Effector CD4-positive, alpha-beta T cell (primary cell): ENCODE results near the gene ELAVL3.
"Not testable (repeated sequence)": the region's sequence is repeated elsewhere in the genome, so short reads cannot be mapped to it uniquely, and the experiment has no call there.

ENCODE experiments used
- DNase-seq: peaks from one replicate; pipeline ENCODE4 v3.0.0-alpha.2; 2020

ELAVL3 gene

DNA sequence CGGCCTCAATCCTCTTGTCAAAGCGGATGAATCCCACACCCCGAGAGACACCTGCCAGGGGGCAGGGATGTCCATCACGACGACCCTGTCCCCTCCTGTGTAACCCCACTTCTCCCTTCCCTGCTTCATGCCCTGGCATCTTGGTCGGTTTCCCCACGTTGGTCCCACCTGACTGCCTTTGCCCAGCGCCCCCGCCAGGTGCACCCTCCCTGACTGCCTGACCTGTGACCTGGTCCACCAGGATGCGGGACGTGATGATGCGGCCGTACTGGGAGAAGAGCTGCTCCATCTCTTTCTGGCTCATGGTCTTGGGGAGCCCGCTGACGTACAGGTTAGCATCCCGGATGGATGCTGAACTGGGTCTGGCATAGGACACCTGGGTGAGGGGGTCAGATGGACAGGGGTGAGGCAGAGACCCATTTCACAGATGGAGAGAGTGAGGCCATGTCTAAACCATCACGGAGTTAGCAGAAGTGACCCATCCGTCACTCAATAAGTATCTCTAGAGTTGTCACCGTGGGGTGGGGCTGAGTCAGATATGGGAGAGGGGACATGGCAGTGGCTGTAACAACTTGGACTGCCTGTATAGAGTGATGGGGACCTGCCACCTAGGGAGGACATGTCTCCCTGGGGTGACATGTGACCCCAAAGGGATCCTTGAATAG lies 22.5 kb downstream of the ELAVL3 start:
- DNase-seq = no peak

DNA sequence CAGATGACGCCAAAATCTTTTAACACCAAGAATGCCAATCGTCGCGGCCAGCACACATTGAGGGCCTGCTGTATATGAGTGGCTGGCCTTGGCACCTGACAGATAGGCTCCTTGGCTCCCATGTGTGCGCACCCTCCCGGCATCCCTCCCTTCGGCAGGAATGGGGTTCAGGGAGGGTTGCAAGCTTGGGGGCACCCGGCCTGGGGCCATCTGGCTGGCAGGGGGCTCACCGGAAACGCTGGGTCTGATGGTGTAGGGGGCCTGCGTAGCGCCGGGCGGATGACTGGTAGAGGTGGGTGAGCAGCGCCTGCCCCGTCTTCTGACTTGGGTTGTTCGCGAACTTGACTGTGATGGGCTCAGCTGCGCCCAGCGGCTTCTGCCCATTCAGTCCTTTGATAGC lies 23.0 kb downstream of the ELAVL3 start:
- no peak for DNase-seq

DNA sequence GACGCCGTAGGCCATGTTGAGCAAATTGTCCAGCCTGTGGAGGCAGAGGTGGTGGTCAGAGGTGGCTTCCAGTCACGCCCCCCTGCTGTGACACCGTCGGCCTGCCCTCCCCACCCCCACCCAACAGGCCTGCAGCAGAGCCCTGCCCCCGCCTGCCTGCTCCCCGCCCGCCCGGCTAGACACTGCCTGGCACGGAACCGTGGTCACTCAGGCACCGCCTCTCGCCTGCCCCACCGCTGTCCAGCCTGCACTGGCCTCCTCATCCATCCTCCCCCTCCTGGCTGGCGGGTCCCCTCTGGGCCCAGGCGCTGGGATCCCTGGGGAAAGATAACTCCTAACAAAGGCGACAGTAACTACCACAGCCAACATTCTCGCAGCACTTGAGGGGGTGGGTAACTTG lies 23.7 kb downstream of the ELAVL3 start:
- DNase-seq = no peak

DNA sequence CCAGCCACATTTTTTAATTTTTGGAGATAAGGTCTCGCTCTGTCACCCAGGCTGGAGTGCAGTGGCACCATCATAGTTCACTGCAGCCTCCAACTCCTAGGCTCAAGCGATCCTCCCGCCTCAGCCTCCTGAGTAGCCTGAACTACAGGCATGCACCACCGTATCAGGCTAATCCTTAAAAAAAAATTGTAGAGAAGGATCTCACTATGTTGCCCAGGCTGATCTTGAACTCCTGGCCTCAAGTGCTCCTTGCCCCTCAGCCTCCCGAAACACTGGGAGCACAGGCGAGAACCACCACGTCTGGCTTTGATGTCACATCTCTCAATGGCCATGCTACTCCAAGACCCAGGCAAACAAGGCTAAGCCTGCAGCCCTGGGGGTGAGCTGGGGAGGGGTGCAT lies 24.2 kb downstream of the ELAVL3 start:
- no peak for DNase-seq

DNA sequence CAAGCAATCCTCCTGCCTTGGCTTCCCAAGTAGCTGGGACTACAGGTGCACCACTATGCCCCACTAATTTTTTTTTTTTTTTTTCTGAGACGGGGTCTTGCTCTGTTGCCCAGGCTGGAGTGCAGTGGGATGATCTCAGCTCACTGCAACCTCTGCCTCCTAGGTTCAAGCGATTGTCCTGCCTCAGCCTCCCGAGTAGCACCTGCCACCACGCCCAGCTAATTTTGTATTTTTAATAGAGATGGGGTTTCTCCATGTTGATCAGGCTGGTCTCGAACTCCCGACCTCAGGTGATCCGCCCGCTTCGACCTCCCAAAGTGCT lies 25.7 kb downstream of the ELAVL3 start:
- DNase-seq = not testable (repeated sequence)

DNA sequence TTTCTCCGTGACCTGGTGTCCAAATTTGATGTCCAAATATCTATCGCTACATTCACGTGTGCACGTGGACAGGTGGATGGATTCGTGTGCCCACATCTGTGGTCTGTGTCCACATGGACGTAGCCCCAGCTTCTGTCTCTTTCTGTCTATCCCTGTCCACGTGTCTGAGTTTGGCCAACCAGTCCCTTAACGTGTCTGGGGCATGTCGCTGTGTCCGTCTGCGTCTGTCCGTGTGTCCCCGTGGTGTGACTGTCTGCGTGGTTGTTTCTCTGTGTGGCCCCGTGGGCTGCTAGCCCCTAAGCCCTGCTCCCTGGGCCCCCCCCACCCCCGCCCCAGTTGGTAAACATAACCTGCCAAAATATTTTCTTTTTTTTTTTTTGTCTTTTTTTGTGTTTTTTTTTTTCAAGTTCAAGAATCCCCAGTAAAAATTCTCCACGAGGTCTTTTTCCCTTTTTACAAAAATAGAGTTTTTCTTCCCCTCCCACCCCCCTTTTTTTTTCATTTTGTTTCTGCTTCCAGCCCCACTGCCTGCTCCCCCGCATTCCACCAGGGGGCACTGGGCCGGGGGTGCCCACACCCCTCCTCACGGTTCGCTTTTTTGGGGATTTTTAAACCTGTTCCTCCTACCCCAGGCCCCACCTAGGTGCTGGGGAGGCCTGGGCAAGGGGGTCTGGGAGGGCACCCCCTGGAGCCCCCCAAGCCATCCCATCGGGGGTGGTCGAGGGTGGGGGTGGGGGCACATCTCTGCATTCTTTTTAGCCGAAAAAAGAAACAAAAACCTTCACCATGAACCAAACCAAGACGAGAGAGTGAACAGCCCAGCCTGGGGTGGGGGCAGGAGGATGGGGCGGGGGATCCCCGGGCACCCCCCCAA lies 27.1 kb downstream of the ELAVL3 start:
- DNase-seq = no peak

DNA sequence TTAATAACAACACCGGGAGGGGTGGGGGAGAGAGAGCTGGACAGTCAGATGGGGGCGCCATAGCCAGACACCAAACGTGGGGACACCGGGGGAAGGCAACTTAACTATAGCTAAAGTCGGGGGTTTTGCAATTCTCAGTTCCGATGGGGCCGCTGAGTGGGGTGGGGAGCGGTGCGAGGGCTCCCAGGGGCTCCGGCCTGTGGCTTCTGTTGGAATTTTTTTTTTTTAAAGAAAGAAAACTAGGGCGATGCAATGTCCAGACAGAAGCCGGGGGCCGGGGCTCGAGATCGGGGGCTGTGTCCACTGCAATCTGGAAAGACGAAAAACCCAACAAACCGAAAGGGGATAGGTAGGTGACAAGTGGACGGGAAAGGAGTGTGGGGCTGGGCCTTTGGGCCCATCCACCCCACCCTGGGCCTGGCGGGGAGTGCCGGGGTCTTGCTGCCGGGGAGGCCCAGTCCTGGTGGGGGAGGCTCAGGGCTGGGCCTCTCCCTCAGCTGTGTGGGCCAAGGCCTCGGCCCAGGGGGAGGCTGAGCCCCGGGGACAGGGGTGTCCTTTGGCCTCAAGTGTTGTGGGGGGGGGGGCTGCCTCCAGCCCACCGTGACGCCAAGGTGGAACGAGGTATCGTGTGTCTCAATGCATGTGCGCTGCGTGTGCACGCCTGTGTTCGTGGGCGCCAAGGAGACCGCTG lies 28.1 kb downstream of the ELAVL3 start:
- DNase-seq = no peak

DNA sequence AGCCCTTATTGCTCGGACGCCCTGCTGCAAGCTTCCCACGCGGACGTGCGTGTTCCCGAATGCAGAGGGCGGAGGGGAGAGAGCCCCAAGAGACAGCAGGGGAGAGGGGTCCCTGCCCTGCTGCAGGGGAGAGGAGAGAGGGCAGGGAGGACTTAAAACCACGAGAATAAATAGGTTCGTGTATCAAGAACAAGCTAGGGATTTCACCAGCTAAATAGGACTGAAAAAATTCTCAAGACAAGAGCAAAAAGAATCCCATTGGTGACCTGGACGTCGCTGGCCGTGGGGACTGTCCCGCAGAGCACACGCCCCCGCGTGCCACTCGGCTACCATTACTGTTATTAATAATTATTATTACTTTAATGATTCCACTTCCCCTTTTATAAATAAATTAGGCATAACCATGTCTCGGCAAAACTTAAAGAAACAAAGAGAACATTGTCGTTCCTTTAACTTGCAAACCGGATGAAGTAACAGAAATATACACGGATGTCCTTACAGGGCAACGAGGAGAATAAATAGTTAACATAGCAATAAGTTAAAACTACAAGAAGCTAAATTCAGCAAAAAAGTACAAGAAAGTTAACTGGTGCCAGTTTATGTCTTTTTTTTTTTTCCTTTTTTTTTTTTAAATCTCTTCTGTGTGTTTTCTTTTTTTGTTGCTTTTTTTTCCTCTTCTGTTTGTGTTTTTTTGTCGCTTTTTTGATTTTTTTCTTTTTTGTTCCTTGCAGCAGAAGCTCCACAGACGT lies 28.8 kb downstream of the ELAVL3 start:
- no peak for DNase-seq

DNA sequence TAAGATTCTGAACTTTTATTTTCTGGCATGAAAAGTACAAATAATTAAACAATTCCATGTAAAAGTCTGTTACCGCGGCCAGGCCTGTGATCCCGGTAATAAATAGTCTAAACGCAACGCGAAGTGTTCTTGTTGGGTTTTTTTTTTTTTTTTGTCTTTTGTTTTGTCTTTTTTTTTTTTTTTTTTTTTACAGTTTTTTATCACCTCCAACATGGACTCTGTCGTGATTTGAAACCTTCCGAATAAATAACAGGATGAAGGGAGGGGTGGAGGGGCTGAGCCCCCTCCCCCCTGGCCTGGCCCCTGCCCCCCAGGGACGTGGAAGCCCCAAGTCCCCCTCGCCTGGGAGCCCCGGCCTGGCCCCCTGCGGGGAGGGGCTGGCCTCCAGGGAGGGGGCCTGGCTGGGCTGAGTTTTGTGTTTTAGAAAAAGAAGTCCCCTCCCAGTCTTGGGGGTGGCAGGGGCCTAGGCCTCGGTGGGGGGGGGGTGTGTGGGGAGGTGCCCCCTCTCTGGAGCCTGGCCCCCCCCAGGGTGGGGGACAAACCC lies 29.4 kb downstream of the ELAVL3 start:
- DNase-seq = no peak

DNA sequence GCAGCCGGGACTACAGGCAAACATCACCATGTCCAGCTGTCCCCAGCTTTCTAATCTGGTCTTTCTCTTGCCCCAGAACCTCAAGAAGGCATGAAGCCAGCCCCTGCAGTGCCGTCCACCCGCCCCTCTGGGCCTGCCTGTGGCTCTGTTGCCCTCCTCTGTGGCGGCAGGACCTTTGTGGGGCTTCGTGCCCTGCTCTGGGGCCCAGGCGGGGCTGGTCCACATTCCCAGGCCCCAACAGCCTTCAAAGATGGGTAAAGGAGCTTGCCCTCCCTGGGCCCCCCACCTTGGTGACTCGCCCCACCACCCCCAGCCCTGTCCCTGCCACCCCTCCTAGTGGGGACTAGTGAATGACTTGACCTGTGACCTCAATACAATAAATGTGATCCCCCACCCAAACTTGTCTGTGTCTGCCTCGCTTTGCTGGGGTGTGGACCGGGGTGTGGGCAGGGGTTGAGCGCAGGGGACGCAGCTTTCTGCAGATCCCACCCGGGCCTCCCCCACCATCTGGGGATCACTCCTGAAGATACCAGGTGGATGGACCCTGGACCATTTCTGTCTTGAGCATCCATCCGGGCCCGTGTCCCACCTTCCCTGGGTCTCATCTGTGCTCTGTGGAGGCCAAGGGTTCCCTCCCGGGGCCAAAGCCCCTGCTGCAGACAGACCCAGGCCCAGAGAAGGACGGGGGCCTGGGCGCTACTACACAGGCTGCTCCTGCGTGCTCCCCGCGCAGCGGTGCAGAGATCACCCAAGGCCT lies 30.1 kb downstream of the ELAVL3 start:
- no peak for DNase-seq

DNA sequence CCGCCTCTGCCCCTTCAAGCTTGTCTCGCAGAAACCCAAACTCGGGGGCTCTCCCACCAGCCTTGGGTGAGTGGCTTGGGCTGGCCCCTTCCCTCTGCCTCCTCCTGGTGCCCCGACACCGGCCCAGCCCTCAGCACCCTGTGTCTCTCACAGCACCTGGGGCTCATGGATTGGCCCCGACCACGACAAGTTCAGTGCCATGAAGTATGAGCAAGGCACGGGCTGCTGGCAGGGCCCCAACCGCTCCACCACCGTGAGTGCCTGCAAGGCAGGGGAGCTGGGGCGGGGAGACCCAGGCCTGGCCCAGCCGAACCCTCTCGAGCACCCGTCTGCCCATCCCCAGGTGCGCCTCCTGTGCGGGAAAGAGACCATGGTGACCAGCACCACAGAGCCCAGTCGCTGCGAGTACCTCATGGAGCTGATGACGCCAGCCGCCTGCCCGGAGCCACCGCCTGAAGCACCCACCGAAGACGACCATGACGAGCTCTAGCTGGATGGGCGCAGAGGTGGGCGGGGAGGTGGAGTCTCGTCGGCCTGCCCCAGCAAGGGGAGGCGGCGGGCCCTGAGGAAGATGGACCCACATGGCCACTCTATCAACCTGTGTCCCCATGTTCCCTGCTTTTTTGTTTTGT lies 31.8 kb downstream of the ELAVL3 start:
- no peak for DNase-seq

DNA sequence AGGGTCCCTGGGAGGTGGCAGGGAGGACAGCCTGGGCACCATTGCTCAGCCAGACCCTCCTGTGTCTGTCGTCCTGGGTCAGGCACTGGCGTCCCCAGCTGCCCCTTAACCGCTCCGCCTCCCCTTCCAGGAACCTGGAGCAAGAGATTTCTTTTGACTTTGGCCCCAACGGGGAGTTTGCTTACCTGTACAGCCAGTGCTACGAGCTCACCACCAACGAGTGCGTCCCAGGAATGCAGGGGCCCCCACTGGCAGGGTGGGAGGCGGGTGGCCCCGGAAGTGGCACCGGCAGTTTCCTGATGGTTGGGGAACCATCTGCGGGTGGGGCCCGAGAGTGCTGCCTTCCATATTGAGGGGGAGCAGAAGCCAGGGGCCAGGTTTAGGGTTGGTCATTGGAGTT lies 32.4 kb downstream of the ELAVL3 start:
- DNase-seq = no peak

DNA sequence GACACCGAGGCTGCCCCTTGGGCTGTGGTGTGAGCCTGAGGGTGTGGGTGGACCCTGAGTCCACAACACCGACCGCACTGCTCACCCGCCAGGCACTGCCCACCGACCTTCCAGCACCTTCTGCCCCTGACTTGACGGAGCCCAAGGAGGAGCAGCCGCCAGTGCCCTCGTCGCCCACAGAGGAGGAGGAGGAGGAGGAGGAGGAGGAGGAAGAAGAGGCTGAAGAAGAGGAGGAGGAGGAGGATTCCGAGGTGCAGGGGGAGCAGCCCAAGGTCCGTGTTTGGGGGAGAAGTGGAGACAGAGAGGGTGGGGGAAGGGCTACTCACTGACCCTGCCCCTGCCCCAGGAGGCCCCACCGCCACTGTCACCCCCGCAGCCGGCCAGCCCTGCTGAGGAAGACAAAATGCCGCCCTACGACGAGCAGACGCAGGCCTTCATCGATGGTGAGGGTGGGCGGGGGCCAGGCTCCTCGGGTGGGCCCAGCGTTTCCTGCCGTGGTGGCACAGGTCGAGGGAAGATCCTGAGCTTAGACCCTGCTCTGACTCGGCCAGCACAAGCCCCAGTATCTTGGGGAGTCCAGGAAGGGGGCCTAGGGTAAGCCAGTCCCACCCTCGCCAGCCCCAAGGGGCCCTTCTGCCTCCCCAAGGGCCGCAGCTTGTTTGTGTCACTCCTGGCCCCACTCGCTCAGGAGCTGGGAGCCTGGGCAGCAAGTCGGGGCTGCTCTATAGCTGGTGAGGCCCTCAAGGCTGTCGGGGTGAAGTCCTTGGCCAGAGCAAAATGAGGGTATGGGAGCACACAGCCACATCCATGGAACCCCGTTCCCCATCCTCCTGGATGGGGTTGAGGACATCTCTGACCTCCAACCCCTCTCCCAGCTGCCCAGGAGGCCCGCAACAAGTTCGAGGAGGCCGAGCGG lies 33.2 kb downstream of the ELAVL3 start:
- no peak for DNase-seq

DNA sequence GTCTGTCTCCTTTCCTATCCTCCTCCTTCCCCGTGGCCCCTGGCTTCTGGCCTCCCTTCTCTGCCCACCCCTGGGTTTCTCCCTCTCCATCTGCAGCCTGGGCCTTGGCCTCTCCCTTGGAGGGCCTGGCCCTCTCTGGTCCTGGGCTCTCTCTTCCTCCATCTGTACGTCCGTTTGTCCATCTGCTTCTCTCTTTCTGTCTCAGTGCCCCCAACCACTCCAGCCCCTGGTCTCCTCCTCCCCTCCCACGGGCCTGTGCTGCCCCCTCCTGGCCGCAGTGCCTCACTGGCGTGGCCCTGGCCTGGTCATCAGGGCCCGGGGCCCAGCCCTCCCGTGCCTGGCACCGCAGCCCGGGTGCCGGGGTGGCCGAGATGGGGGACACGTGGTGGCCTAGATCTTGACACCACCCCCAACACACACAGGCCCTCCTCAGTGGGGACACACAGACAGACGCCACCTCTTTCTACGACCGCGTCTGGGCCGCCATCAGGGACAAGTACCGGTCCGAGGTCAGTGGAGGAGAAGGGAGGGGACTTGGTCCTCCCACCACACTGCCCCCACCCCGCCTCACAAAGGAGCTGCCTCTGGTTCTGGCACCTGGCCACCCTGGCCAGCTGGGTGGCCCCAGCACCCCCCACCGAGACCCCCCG lies 34.1 kb downstream of the ELAVL3 start:
- DNase-seq = peak; percentile 43

DNA sequence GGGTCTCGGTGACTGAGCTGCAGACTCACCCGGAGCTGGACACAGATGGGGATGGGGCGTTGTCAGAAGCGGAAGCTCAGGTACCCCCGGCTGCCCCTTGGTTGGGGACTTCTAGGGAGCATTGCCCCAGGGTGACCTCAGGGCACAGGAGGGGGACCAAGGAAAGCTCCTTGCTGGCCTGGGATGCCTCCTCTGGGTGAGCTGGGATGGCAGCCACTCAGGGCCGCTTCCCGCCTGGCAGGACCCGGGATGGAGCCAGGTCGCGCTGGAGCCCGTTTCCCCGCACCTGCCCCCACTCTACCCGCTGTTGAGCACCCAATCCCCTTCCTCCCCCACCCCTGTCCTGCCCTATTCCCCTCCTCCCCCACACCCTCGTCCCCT lies 34.6 kb downstream of the ELAVL3 start:
- no peak for DNase-seq

DNA sequence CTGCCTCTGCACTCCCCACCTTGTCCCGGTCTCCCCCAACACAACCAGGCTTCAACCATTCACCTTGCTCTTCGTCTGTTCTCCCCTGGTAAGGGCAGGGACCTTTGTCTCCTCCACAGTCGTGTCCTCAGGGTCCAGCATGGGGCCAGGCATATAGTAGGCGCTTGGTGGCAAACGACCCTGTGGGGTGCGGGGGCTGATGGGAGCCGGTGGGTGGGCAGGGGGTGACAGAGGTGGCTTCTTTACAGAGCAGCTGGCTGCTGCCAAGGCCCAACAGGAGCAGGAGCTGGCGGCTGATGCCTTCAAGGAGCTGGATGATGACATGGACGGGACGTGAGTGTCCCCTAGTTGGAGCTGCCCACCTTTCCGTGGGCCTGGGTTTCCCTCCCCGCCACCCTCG lies 35.7 kb downstream of the ELAVL3 start:
- no peak for DNase-seq

DNA sequence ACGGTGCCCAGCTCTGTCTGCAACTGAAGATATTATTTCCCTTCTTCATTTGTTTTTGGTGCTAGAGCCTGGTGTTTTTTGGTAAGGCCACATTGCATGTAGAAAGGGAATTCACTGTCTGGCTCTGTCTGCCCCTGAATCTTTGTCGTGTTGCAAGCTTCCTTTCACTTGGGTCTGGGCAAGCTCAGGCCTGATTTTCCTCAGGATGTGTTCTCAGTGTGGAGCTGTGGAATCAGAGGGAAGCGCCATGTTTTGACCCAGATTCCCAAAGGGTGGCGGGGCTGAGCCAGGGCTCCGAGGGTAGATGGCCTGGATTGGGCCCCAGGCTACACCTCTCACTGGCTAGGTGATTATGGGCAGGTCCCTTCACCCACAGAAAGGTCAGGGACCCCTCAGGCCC lies 36.8 kb downstream of the ELAVL3 start:
- no peak for DNase-seq

DNA sequence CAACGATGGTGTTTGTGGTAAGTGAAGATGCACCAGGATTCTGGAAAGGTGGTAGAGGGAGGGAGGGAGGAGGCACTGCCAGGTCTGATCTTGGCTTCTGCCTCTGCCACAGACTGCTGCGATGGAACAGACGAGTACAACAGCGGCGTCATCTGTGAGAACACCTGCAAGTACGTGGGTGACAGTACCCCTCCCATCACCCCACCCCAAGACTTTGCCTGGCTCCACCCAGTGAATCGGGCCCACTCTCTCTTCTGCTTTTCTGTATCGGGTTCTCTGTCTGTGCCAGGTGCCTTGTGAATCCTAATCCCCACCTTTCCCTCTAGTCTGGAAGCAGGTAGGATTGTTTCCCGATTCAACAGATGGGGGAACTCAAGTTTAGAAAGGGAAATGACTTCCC lies 42.9 kb downstream of the ELAVL3 start:
- DNase-seq = no peak

DNA sequence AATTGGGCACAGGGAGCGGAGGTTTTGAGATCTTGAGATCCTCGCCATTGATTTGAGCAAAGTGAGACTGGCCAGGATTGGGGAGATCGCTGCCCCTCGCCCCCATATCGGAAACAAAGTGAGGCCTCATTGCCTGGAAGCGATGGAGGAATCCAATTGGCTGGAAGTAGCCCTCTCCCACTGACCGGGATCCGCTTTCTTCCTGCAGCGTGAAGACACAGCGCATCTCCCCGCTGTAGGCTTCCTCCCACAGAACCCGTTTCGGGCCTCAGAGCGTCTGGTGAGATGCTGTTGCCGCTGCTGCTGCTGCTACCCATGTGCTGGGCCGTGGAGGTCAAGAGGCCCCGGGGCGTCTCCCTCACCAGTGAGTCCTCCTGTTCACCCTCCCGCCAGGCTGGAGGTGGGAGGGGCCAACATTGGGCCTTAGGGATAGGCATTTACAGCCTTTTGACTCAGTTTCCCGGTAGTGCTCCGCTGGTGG lies 45.0 kb downstream of the ELAVL3 start:
- no peak for DNase-seq
